Kidney epithelial cell (primary cell): Measurements from ENCODE around the gene PLEKHA4. TPM values are rescaled to one million over a fixed set of nuclear protein-coding genes. Genes with fewer than 3 reads are reported as not detected.

Source experiments
- DNase-seq: peaks from one replicate; pipeline ENCODE4 v3.0.0-alpha.2; 2010; ENCODE audit warnings: low read depth
- H3K27me3 ChIP-seq: 2 replicates; pipeline ENCODE4 v1.6.0; 2011; ENCODE audit warnings: low read length; ENCODE audit not compliant: control insufficient read depth, insufficient read depth
- H3K36me3 ChIP-seq: 2 replicates; pipeline ENCODE4 v1.5.1; 2011; ENCODE audit warnings: low read length; ENCODE audit not compliant: control insufficient read depth, insufficient read depth
- H3K4me3 ChIP-seq: 2 replicates; pipeline ENCODE4 v1.5.1; 2011; ENCODE audit warnings: low read depth, mild to moderate bottlenecking, control low read depth, low read length
- total RNA-seq: library from RNA; depleted of rRNA; stranded (reverse); fragments of >200 nt; gene quantifications from 2 replicates; pipeline ENCODE4 v1.2.3, GENCODE V29; 2015
- TF ChIP-seq, protein P1 (sequence below): IDR thresholded peaks from 2 replicates; pipeline ENCODE4 v1.5.1; 2011; ENCODE audit warnings: mild to moderate bottlenecking, moderate library complexity, low read length, control low read depth, inconsistent platforms; ENCODE audit not compliant: insufficient read depth, poor library complexity, severe bottlenecking

PLEKHA4 gene
- total RNA-seq = 10.0 and 11.1 TPM in 2 replicates

GRCh38 chr19:48868114-48868886 lies at the start of gene PLEKHA4:
TSS of gene PLEKHA4 (minus strand) at chr19:48868617. CDS start at chr19:48867620, 997 bp downstream.
- TF ChIP-seq, protein P1, sequence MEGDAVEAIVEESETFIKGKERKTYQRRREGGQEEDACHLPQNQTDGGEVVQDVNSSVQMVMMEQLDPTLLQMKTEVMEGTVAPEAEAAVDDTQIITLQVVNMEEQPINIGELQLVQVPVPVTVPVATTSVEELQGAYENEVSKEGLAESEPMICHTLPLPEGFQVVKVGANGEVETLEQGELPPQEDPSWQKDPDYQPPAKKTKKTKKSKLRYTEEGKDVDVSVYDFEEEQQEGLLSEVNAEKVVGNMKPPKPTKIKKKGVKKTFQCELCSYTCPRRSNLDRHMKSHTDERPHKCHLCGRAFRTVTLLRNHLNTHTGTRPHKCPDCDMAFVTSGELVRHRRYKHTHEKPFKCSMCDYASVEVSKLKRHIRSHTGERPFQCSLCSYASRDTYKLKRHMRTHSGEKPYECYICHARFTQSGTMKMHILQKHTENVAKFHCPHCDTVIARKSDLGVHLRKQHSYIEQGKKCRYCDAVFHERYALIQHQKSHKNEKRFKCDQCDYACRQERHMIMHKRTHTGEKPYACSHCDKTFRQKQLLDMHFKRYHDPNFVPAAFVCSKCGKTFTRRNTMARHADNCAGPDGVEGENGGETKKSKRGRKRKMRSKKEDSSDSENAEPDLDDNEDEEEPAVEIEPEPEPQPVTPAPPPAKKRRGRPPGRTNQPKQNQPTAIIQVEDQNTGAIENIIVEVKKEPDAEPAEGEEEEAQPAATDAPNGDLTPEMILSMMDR = no peak
- Histone ChIP-seq H3K36me3 (peaks cover 2% of the 10 kb centered on the region), H3K4me3 (peak within 1 kb of the TSS; percentile 43), H3K27me3 (no peaks in the 10 kb centered on the region)
- no peak for DNase-seq

GRCh38 chr19:48918071-48918470 lies 49.7 kb upstream of the PLEKHA4 start:
- TF ChIP-seq, protein P1 = no peak
- H3K4me3 ChIP-seq = no peak overlapping the region
- no peaks in the 10 kb centered on the region for H3K36me3 ChIP-seq
- H3K27me3 ChIP-seq = no peaks in the 10 kb centered on the region
- DNase-seq = no peak

DNA sequence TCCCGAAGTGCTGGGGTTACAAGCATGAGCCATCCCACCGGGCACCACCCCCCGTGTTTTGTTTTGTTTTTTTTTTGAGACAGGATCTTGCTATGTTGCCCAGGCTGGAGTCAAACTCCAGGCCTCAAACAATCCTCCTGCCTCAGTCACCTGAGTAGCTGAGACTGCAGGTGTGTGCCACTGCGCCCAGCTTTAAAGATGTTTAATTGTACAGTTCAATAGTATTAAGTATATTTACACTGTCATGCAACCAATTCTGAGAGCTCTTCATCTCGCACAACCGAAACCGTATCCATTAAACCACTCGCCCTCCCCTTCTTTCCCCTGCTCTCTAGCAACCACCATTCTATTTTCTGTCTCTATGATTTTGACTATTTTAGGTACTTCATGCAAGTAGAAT lies 47.3 kb upstream of the PLEKHA4 start:
- no peak for DNase-seq
- Histone ChIP-seq H3K36me3 (no peaks in the 10 kb centered on the region), H3K4me3 (no peak overlapping the region), H3K27me3 (no peaks in the 10 kb centered on the region)
- TF ChIP-seq, protein P1 = no peak

DNA sequence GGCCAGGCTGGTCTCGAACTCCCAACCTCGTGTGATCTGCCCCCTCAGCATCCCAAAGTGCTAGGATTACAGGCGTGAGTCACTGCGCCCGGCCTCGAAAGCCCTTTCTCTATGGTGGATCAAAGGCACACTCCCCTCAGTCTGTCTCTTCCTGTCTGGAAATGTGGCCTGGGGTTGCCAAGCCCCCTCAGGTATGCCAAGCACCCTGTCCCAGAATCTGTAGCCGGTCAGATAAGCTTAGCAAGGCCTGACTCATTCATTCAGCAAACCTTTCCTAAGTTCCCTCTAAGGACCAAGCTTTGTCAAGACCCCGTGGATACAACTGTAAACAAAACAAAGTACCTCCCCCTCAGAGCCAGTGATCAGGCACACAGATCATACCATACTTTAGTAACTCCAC lies 45.8 kb upstream of the PLEKHA4 start:
- TF ChIP-seq, protein P1 = no peak
- no peaks in the 10 kb centered on the region for H3K27me3 ChIP-seq
- H3K4me3 ChIP-seq = no peak overlapping the region
- H3K36me3 ChIP-seq = no peaks in the 10 kb centered on the region
- no peak for DNase-seq

DNA sequence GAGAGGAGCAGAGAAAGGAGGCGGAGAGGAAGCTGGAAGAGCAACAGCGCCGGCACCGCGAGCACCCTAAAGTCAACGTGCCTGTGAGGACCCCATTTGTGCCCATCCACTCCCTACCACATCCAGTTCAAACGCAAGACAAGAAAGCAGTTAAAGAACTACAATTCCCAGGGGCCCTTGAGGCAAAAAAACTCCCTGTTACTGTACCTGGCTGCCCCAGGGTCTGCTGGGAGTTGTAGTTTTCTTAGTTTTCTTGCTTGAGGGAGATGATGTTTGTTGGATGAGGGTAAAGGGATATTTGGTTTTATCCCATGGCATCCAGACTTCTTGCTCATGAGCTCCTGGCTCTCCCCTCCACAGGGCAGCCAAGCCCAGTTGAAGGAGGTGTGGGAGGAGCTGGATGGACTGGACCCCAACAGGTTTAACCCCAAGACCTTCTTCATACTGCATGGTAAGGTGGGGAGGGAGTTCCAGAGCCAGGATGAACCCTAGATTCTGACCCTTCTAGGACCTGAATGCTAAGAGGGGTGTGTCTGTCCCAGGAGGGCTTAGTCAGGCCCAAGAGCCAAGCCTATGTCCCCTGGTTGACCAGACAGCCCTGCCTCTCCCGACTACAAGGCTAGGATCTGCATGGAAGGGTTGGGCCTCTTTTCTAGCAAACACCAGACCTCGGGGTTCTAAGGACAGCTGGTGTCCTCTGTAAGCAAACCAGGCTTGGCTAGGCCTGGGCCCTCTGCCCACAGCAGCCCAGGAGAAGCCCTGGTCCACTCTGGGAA lies 44.9 kb upstream of the PLEKHA4 start:
- H3K36me3 ChIP-seq = no peaks in the 10 kb centered on the region
- H3K4me3 ChIP-seq = no peak overlapping the region
- TF ChIP-seq, protein P1 = no peak
- H3K27me3 ChIP-seq = no peaks in the 10 kb centered on the region
- DNase-seq = no peak
